Trophoblast cell (in vitro differentiated cells and primary cell): ENCODE measurements around the gene POMT1.
"Not testable (repeated sequence)": the region's sequence is repeated elsewhere in the genome, so short reads cannot be mapped to it uniquely, and the experiment has no call there.

ENCODE experiments used
- DNase-seq, 2 donors: peaks; one replicate each; pipeline ENCODE4 v3.0.0-alpha.2; 2016
- H2AFZ ChIP-seq: 2 replicates; pipeline ENCODE4 v1.6.1; 2013; ENCODE audit warnings: low read length, moderate library complexity, mild to moderate bottlenecking; ENCODE audit not compliant: insufficient read depth, poor library complexity
- H2AK5ac ChIP-seq: 2 replicates; pipeline ENCODE4 v1.6.1; 2013; ENCODE audit warnings: mild to moderate bottlenecking, low read length
- H2BK120ac ChIP-seq: 2 replicates; pipeline ENCODE4 v1.6.1; 2013; ENCODE audit warnings: low read length, mild to moderate bottlenecking, moderate library complexity; ENCODE audit not compliant: insufficient read depth, poor library complexity
- H2BK12ac ChIP-seq: 2 replicates; pipeline ENCODE4 v1.6.1; 2013; ENCODE audit warnings: mild to moderate bottlenecking, low read length, moderate library complexity
- H2BK5ac ChIP-seq: 2 replicates; pipeline ENCODE4 v1.6.1; 2013; ENCODE audit warnings: low read length, low read depth, moderate library complexity, mild to moderate bottlenecking; ENCODE audit not compliant: poor library complexity
- H3K14ac ChIP-seq: 2 replicates; pipeline ENCODE4 v1.6.1; 2013; ENCODE audit warnings: mild to moderate bottlenecking, low read length
- H3K18ac ChIP-seq: 2 replicates; pipeline ENCODE4 v1.6.1; 2013; ENCODE audit warnings: mild to moderate bottlenecking, low read length
- H3K23ac ChIP-seq: 2 replicates; pipeline ENCODE4 v1.6.1; 2013; ENCODE audit warnings: low read length
- H3K27ac ChIP-seq: 2 replicates; pipeline ENCODE4 v1.5.1; 2013; ENCODE audit warnings: low read depth, mild to moderate bottlenecking, inconsistent platforms, low read length, moderate library complexity
- H3K27me3 ChIP-seq: 2 replicates; pipeline ENCODE4 v1.6.1; 2013; ENCODE audit warnings: inconsistent platforms, mild to moderate bottlenecking, low read length, moderate library complexity; ENCODE audit not compliant: insufficient read depth
- H3K36me3 ChIP-seq, 2 experiments: 1 replicate in 1 of 2; 2 replicates in 1 of 2; pipeline ENCODE4 v1.6.1; 2013; ENCODE audit warnings: low read length in 2 of 2, mild to moderate bottlenecking in 2 of 2, moderate library complexity in 1 of 2; ENCODE audit not compliant: insufficient read depth in 2 of 2, control insufficient read depth in 1 of 2
- H3K4ac ChIP-seq: 2 replicates; pipeline ENCODE4 v1.6.1; 2013; ENCODE audit warnings: low read depth, mild to moderate bottlenecking, low read length, moderate library complexity
- H3K4me1 ChIP-seq, 2 experiments: 1 replicate in 1 of 2; 2 replicates in 1 of 2; pipeline ENCODE4 v1.6.1; 2013; ENCODE audit warnings: low read length in 2 of 2, mild to moderate bottlenecking in 2 of 2, moderate library complexity in 1 of 2; ENCODE audit not compliant: insufficient read depth in 2 of 2, control insufficient read depth in 1 of 2
- H3K4me2 ChIP-seq: 2 replicates; pipeline ENCODE4 v1.6.1; 2013; ENCODE audit warnings: inconsistent platforms, mild to moderate bottlenecking, low read length, moderate library complexity
- H3K4me3 ChIP-seq: 2 replicates; pipeline ENCODE4 v1.5.1; 2013; ENCODE audit warnings: mild to moderate bottlenecking, low read depth, low read length, inconsistent platforms
- H3K79me1 ChIP-seq: one replicate; pipeline ENCODE4 v1.6.1; 2013; ENCODE audit warnings: low read length
- H3K79me2 ChIP-seq: 2 replicates; pipeline ENCODE4 v1.6.1; 2013; ENCODE audit warnings: low read length, mild to moderate bottlenecking; ENCODE audit not compliant: control insufficient read depth, insufficient read depth, poor library complexity
- H3K9ac ChIP-seq: 2 replicates; pipeline ENCODE4 v1.6.1; 2013; ENCODE audit warnings: mild to moderate bottlenecking, low read length
- H3K9me3 ChIP-seq: 2 replicates; pipeline ENCODE4 v1.6.1; 2013; ENCODE audit warnings: low read depth, mild to moderate bottlenecking, control low read depth, inconsistent platforms, low read length; ENCODE audit not compliant: insufficient read depth
- H4K12ac ChIP-seq: 2 replicates; pipeline ENCODE4 v1.6.1; 2013; ENCODE audit warnings: low read depth, mild to moderate bottlenecking, low read length, moderate library complexity
- H4K8ac ChIP-seq: 2 replicates; pipeline ENCODE4 v1.6.1; 2013; ENCODE audit warnings: low read depth, mild to moderate bottlenecking, low read length, moderate library complexity
- H4K91ac ChIP-seq: one replicate; pipeline ENCODE4 v1.6.1; 2013; ENCODE audit warnings: low read depth, mild to moderate bottlenecking, low read length, moderate library complexity
- WGBS: extraction: QIAGEN DNeasy Blood & Tissue Kit; methylation state at CpG from one replicate; pipeline ENCODE4 v1.1.7; 2013; ENCODE audit warnings: missing lambda C conversion rate; ENCODE audit not compliant: insufficient read length, insufficient coverage; ENCODE audit errors: extremely low coverage; 5-methylcytosine and 5-hydroxymethylcytosine counted together

Gene POMT1

GRCh38 chr9:131515559-131516031 is 12.9 kb downstream of the POMT1 start:
- H2BK5ac ChIP-seq, H3K4ac ChIP-seq, H2BK12ac ChIP-seq, H3K23ac ChIP-seq, H2BK120ac ChIP-seq, H3K27me3 ChIP-seq, H2AFZ ChIP-seq, H4K91ac ChIP-seq, H3K14ac ChIP-seq, H3K27ac ChIP-seq, H3K4me3 ChIP-seq, H3K18ac ChIP-seq, H3K4me2 ChIP-seq, H3K9me3 ChIP-seq, DNase-seq, H4K8ac ChIP-seq, H3K79me2 ChIP-seq, H2AK5ac ChIP-seq, H3K79me1 ChIP-seq, H4K12ac ChIP-seq, H3K9ac ChIP-seq, H3K4me1 ChIP-seq: not testable (repeated sequence)
- peaks cover 87 to 93% of the 10 kb centered on the region in 2 experiments for H3K36me3 ChIP-seq
- no CpG with 5 or more reads among the region's 12 CpGs for WGBS

GRCh38 chr9:131516100-131516499 is 13.4 kb downstream of the POMT1 start:
- Histone ChIP-seq H3K4me1 (no peaks in the 10 kb centered on the region), H3K27ac (no peak overlapping the region), H2BK120ac (no peak overlapping the region), H4K12ac (no peak overlapping the region), H3K79me1 (no peaks in the 10 kb centered on the region), H3K36me3 (peaks cover 86 to 92% of the 10 kb centered on the region in 2 experiments), H3K18ac (no peak overlapping the region), H3K23ac (no peak overlapping the region), H4K8ac (no peak overlapping the region), H3K14ac (no peak overlapping the region), H2BK12ac (no peak overlapping the region), H3K4ac (no peak overlapping the region), H4K91ac (no peak overlapping the region), H3K4me2 (no peak overlapping the region), H3K9me3 (peaks cover 10% of the 10 kb centered on the region), H2BK5ac (no peak overlapping the region), H2AFZ (no peak overlapping the region), H3K9ac (no peak overlapping the region), H3K27me3 (no peaks in the 10 kb centered on the region), H3K4me3 (no peak overlapping the region), H3K79me2 (no peaks in the 10 kb centered on the region), H2AK5ac (no peak overlapping the region)
- DNase-seq: no peak
- no CpG with 5 or more reads among the region's 15 CpGs for WGBS

DNA sequence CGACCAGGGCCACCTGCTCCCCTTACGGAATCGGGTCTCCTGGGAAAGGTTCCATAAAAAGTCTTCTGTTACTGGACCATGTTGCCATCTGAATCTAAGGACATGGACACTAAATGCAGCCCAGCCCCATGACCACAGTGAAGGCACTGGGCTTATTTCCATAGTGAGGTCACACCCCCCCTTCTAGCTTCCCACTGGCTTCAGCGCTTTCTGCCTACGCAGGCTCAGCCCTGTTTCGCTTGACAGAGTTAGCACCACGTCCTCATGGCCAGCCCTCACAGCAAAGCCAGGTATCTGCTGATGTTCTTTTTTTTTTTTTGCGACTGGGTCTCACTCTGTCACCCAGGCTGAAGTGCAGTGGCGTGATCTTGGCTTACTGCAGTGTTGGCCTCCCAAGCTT is 14.2 kb downstream of the POMT1 start:
- Histone ChIP-seq H3K4me2 (no peak overlapping the region), H2BK120ac (no peak overlapping the region), H3K4me1 (no peaks in the 10 kb centered on the region), H2BK5ac (no peak overlapping the region), H3K4ac (no peak overlapping the region), H2AK5ac (no peak overlapping the region), H4K91ac (no peak overlapping the region), H3K79me1 (no peaks in the 10 kb centered on the region), H3K23ac (no peak overlapping the region), H2BK12ac (no peak overlapping the region), H4K12ac (no peak overlapping the region), H3K9ac (no peak overlapping the region), H4K8ac (no peak overlapping the region), H3K4me3 (no peak overlapping the region), H2AFZ (no peak overlapping the region), H3K18ac (no peak overlapping the region), H3K27me3 (no peaks in the 10 kb centered on the region), H3K36me3 (peaks cover 88 to 93% of the 10 kb centered on the region in 2 experiments), H3K14ac (no peak overlapping the region), H3K79me2 (no peaks in the 10 kb centered on the region), H3K27ac (no peak overlapping the region), H3K9me3 (peaks cover 10% of the 10 kb centered on the region)
- WGBS: no CpG with 5 or more reads among the region's 9 CpGs
- DNase-seq: no peak

DNA sequence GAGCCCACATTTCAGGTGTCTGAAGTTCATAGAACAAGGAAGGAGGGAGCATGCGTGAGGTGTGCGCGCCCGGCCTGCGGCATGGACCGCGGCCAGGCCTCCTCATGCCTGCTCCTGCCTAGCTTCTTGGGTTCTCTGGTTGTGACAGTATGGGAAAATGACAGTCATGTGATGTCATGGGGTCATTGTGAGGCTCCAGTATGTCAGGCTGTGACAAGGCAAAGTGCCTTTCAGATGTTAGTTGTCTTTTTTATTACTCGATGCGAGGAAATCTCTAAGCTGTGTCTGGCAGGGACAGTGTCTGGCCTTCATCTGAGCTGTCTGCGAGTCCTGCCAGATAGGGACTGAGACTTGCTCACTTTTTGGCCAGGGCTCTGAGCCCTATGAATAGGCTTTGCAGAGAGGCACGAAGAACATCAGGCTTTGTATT is 15.1 kb downstream of the POMT1 start:
- Histone ChIP-seq H3K4me2 (no peak overlapping the region), H2BK5ac (no peak overlapping the region), H3K27me3 (no peaks in the 10 kb centered on the region), H3K27ac (no peak overlapping the region), H3K4ac (no peak overlapping the region), H2BK12ac (no peak overlapping the region), H2BK120ac (no peak overlapping the region), H3K9ac (no peak overlapping the region), H2AK5ac (no peak overlapping the region), H3K23ac (no peak overlapping the region), H3K9me3 (peaks cover 12% of the 10 kb centered on the region), H3K4me3 (no peak overlapping the region), H3K14ac (no peak overlapping the region), H3K18ac (no peak overlapping the region), H3K4me1 (no peaks in the 10 kb centered on the region), H4K8ac (no peak overlapping the region), H4K91ac (no peak overlapping the region), H2AFZ (no peak overlapping the region), H3K36me3 (peaks cover 92 to 95% of the 10 kb centered on the region in 2 experiments), H3K79me1 (no peaks in the 10 kb centered on the region), H4K12ac (no peak overlapping the region), H3K79me2 (no peaks in the 10 kb centered on the region)
- no peak for DNase-seq
- WGBS: no CpG with 5 or more reads among the region's 11 CpGs
